ENCODE measurements around the gene ACSBG1. TPM values are rescaled to one million over a fixed set of nuclear protein-coding genes. Genes with fewer than 3 reads are reported as not detected.

ACSBG1 gene
- total RNA-seq, 1 experiment from 2014 or later: 1.2 TPM

GRCh38 chr15:78170848-78171773, 63.3 kb downstream of the ACSBG1 start:
- intact Hi-C loops (cut with micrococcal nuclease; ENCODE audit: unreplicated experiment): no loop called here
- H3K9me3 ChIP-seq (ENCODE audit: insufficient read depth, low read depth): no peaks in the 10 kb centered on the region
- H3K79me2 ChIP-seq (ENCODE audit: low read depth): no peaks in the 10 kb centered on the region
- H4K20me1 ChIP-seq (ENCODE audit: insufficient read depth): no peaks in the 10 kb centered on the region
- H3K27ac ChIP-seq: no peak overlapping the region
- BruUV-seq (replicated peaks): no TSS peak
- H3K36me3 ChIP-seq (ENCODE audit: low read depth): peaks cover 16% of the 10 kb centered on the region
- DNase-seq: no peak
- no peaks in the 10 kb centered on the region for H3F3A ChIP-seq (ENCODE audit: insufficient read depth, low read depth)
- no peak overlapping the region for H3K4me3 ChIP-seq
- no peaks in the 10 kb centered on the region for H3K9me2 ChIP-seq (ENCODE audit: insufficient read depth)
- no peaks in the 10 kb centered on the region for H3K4me1 ChIP-seq (replicated peaks; ENCODE audit: insufficient read depth)
- ChIA-PET POLR2A (ENCODE audit: unreplicated experiment) (no interaction called here), CTCF (interaction anchor here (0.5 to 0.6 kb wide), 2 partner anchors 44 to 1647 kb away, joined by 3 to 4 read pairs; no protein-coding TSS in a partner anchor)
- no peak for TF ChIP-seq EZH2 (IDR thresholded peaks at IDR 0.05; ENCODE audit: low read depth)
- TF ChIP-seq, protein P1, sequence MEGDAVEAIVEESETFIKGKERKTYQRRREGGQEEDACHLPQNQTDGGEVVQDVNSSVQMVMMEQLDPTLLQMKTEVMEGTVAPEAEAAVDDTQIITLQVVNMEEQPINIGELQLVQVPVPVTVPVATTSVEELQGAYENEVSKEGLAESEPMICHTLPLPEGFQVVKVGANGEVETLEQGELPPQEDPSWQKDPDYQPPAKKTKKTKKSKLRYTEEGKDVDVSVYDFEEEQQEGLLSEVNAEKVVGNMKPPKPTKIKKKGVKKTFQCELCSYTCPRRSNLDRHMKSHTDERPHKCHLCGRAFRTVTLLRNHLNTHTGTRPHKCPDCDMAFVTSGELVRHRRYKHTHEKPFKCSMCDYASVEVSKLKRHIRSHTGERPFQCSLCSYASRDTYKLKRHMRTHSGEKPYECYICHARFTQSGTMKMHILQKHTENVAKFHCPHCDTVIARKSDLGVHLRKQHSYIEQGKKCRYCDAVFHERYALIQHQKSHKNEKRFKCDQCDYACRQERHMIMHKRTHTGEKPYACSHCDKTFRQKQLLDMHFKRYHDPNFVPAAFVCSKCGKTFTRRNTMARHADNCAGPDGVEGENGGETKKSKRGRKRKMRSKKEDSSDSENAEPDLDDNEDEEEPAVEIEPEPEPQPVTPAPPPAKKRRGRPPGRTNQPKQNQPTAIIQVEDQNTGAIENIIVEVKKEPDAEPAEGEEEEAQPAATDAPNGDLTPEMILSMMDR (conservative IDR thresholded peaks at IDR 0.05): no peak
- no peak overlapping the region for H3K4me2 ChIP-seq
- H3K27me3 ChIP-seq (ENCODE audit: insufficient read depth, low read depth): no peaks in the 10 kb centered on the region
- no peak overlapping the region for H2AFZ ChIP-seq

DNA sequence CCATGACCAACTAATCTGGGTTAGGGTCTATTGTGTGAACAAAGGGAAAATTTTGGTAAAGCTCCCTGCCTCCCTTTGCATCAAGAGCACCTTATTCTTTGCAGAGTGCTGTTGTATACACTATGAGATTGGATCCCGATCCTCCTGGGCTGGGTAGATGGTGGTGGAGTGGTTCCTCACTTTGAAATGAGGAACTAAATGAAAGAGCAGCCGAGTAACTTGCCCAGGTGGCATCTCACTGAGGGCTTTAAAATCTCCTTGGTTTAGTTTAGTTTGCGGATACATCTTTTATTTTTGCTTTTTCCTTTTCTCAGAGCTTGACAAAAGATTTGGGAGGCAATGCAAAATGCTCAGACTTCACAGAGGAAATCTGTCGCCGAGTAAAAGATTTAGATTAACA, 65.8 kb downstream of the ACSBG1 start:
- Histone ChIP-seq H4K20me1 (ENCODE audit: insufficient read depth) (no peaks in the 10 kb centered on the region), H2AFZ (no peak overlapping the region), H3K27me3 (ENCODE audit: insufficient read depth, low read depth) (no peaks in the 10 kb centered on the region), H3K4me2 (no peak overlapping the region), H3K4me1 (replicated peaks; ENCODE audit: insufficient read depth) (no peaks in the 10 kb centered on the region), H3K79me2 (ENCODE audit: low read depth) (no peaks in the 10 kb centered on the region), H3K9me2 (ENCODE audit: insufficient read depth) (no peaks in the 10 kb centered on the region), H3K4me3 (no peak overlapping the region), H3F3A (ENCODE audit: insufficient read depth, low read depth) (no peaks in the 10 kb centered on the region), H3K36me3 (ENCODE audit: low read depth) (peaks cover 23% of the 10 kb centered on the region), H3K9me3 (ENCODE audit: insufficient read depth, low read depth) (no peaks in the 10 kb centered on the region), H3K27ac (no peak overlapping the region)
- no peak for TF ChIP-seq EZH2 (IDR thresholded peaks at IDR 0.05; ENCODE audit: low read depth)
- TF ChIP-seq, protein P1 (conservative IDR thresholded peaks at IDR 0.05): no peak
- no TSS peak for BruUV-seq (replicated peaks)
- POLR2A ChIA-PET (ENCODE audit: unreplicated experiment): no interaction called here
- CTCF ChIA-PET: interaction anchor here (0.6 kb wide), 1 partner anchor 58 kb away, joined by 3 read pairs; no protein-coding TSS in a partner anchor
- no peak for DNase-seq
- intact Hi-C loops (cut with micrococcal nuclease; ENCODE audit: unreplicated experiment): no loop called here

DNA sequence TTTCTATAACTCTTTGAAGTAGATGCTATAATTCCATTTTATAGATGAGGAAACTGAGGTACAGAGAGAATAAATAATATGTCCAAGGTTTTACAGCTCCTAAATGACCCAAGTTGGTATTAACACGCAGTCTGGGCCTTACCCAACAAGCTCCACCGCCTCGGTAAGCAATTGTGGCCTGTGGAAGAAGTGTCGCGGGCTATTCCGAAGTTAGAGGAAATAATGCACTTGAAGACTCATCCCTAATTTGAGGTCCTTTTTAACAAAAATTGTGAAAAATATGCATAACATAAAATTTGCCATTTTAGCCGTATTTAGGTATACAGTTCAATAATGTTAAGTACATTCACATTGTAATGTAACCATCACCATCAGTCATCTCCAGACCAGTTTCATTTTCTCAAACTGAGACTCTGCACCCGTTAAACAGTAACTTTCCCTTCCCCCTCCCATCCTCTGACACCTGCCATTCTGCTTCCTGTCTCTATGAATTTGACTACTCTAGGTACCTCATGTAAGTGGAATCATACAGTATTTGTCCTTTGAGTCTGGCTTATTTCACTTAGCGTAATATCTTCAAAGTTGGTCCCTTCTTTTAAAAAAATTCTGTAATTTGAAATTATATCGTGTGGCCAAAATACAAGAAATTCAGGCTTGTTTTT, 67.0 kb downstream of the ACSBG1 start:
- no peaks in the 10 kb centered on the region for H3K9me3 ChIP-seq (ENCODE audit: insufficient read depth, low read depth)
- no peak overlapping the region for H3K4me2 ChIP-seq
- H2AFZ ChIP-seq: no peak overlapping the region
- CTCF ChIA-PET: no interaction called here
- no peaks in the 10 kb centered on the region for H3K27me3 ChIP-seq (ENCODE audit: insufficient read depth, low read depth)
- no peaks in the 10 kb centered on the region for H3K79me2 ChIP-seq (ENCODE audit: low read depth)
- no peak overlapping the region for H3K27ac ChIP-seq
- H3K4me3 ChIP-seq: no peak overlapping the region
- intact Hi-C loops (cut with micrococcal nuclease; ENCODE audit: unreplicated experiment): no loop called here
- DNase-seq: no peak
- no peaks in the 10 kb centered on the region for H4K20me1 ChIP-seq (ENCODE audit: insufficient read depth)
- no peaks in the 10 kb centered on the region for H3F3A ChIP-seq (ENCODE audit: insufficient read depth, low read depth)
- no peaks in the 10 kb centered on the region for H3K4me1 ChIP-seq (replicated peaks; ENCODE audit: insufficient read depth)
- BruUV-seq (replicated peaks): no TSS peak
- no peaks in the 10 kb centered on the region for H3K9me2 ChIP-seq (ENCODE audit: insufficient read depth)
- POLR2A ChIA-PET (ENCODE audit: unreplicated experiment): interaction anchor here (0.7 kb wide), 1 partner anchor 101 kb away, joined by 6 read pairs; no protein-coding TSS in a partner anchor
- TF ChIP-seq, protein P1 (conservative IDR thresholded peaks at IDR 0.05): no peak
- no peak for TF ChIP-seq EZH2 (IDR thresholded peaks at IDR 0.05; ENCODE audit: low read depth)
- H3K36me3 ChIP-seq (ENCODE audit: low read depth): peaks cover 23% of the 10 kb centered on the region

All from PC-9 (cell line).